GM06990 (cell line): Measurements from ENCODE around the gene RAB25.

Experiments
- DNase-seq: peaks from one replicate; pipeline ENCODE4 v3.0.0-alpha.2; 2011; ENCODE audit not compliant: insufficient read length; ENCODE audit errors: extremely low read depth
- H3K27me3 ChIP-seq: replicated peaks from 2 replicates; pipeline ENCODE4 v1.6.0; 2011; ENCODE audit warnings: low read length; ENCODE audit not compliant: control insufficient read depth, insufficient read depth
- H3K36me3 ChIP-seq: 2 replicates; pipeline ENCODE4 v1.5.1; 2011; ENCODE audit warnings: low read length; ENCODE audit not compliant: control insufficient read depth, insufficient read depth
- H3K4me3 ChIP-seq: replicated peaks from 2 replicates; pipeline ENCODE4 v1.5.1; 2011; ENCODE audit warnings: low read depth, mild to moderate bottlenecking, control low read depth, low read length
- TF ChIP-seq, protein P1 (sequence below): IDR thresholded peaks from 2 replicates; pipeline ENCODE4 v1.5.1; 2011; ENCODE audit warnings: low read length, control low read depth, mild to moderate bottlenecking, inconsistent platforms; ENCODE audit not compliant: insufficient read depth, poor library complexity, severe bottlenecking

The RAB25 gene

GRCh38 chr1:156112276-156113137 lies 51.5 kb downstream of the RAB25 start:
- TF ChIP-seq, protein P1, sequence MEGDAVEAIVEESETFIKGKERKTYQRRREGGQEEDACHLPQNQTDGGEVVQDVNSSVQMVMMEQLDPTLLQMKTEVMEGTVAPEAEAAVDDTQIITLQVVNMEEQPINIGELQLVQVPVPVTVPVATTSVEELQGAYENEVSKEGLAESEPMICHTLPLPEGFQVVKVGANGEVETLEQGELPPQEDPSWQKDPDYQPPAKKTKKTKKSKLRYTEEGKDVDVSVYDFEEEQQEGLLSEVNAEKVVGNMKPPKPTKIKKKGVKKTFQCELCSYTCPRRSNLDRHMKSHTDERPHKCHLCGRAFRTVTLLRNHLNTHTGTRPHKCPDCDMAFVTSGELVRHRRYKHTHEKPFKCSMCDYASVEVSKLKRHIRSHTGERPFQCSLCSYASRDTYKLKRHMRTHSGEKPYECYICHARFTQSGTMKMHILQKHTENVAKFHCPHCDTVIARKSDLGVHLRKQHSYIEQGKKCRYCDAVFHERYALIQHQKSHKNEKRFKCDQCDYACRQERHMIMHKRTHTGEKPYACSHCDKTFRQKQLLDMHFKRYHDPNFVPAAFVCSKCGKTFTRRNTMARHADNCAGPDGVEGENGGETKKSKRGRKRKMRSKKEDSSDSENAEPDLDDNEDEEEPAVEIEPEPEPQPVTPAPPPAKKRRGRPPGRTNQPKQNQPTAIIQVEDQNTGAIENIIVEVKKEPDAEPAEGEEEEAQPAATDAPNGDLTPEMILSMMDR = no peak
- Histone ChIP-seq H3K36me3 (no peaks in the 10 kb centered on the region), H3K4me3 (no peak overlapping the region), H3K27me3 (no peaks in the 10 kb centered on the region)
- DNase-seq = no peak

GRCh38 chr1:156113282-156113950 lies 52.5 kb downstream of the RAB25 start:
- Histone ChIP-seq H3K27me3 (no peaks in the 10 kb centered on the region), H3K4me3 (no peak overlapping the region), H3K36me3 (no peaks in the 10 kb centered on the region; the same call in 1 of the 2 replicates)
- TF ChIP-seq, protein P1 = no peak
- DNase-seq = no peak

GRCh38 chr1:156114101-156114918 lies 53.4 kb downstream of the RAB25 start, which contains the start of gene LMNA:
LMNA (plus strand) TSS chr1:156114711; CDS start chr1:156114919, 208 bp downstream.
- H3K27me3 ChIP-seq = no peaks in the 10 kb centered on the region
- H3K36me3 ChIP-seq = no peaks in the 10 kb centered on the region; the same call in none of the 2 replicates
- H3K4me3 ChIP-seq = peak within 1 kb of the TSS; percentile 71
- TF ChIP-seq, protein P1 = no peak
- peak; percentile 74 for DNase-seq

DNA sequence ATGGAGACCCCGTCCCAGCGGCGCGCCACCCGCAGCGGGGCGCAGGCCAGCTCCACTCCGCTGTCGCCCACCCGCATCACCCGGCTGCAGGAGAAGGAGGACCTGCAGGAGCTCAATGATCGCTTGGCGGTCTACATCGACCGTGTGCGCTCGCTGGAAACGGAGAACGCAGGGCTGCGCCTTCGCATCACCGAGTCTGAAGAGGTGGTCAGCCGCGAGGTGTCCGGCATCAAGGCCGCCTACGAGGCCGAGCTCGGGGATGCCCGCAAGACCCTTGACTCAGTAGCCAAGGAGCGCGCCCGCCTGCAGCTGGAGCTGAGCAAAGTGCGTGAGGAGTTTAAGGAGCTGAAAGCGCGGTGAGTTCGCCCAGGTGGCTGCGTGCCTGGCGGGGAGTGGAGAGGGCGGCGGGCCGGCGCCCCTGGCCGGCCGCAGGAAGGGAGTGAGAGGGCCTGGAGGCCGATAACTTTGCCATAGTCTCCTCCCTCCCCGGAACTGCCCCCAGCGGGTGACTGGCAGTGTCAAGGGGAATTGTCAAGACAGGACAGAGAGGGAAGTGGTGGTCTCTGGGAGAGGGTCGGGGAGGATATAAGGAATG lies 54.1 kb downstream of the RAB25 start:
- Histone ChIP-seq H3K36me3 (no peaks in the 10 kb centered on the region; the same call in none of the 2 replicates), H3K4me3 (peak overlapping the region; percentile 71), H3K27me3 (no peaks in the 10 kb centered on the region)
- DNase-seq = peak; percentile 53
- TF ChIP-seq, protein P1 = no peak
